Nucleus accumbens (tissue), 56 donors: ENCODE results near the gene GPSM1.
"Not testable (repeated sequence)": the region's sequence is repeated elsewhere in the genome, so short reads cannot be mapped to it uniquely, and the experiment has no call there.

Experiments used
- DNase-seq, 56 donors: peaks; one replicate each; lab custom pipeline; 2025; lab: John Stamatoyannopoulos, UW

The GPSM1 gene

DNA sequence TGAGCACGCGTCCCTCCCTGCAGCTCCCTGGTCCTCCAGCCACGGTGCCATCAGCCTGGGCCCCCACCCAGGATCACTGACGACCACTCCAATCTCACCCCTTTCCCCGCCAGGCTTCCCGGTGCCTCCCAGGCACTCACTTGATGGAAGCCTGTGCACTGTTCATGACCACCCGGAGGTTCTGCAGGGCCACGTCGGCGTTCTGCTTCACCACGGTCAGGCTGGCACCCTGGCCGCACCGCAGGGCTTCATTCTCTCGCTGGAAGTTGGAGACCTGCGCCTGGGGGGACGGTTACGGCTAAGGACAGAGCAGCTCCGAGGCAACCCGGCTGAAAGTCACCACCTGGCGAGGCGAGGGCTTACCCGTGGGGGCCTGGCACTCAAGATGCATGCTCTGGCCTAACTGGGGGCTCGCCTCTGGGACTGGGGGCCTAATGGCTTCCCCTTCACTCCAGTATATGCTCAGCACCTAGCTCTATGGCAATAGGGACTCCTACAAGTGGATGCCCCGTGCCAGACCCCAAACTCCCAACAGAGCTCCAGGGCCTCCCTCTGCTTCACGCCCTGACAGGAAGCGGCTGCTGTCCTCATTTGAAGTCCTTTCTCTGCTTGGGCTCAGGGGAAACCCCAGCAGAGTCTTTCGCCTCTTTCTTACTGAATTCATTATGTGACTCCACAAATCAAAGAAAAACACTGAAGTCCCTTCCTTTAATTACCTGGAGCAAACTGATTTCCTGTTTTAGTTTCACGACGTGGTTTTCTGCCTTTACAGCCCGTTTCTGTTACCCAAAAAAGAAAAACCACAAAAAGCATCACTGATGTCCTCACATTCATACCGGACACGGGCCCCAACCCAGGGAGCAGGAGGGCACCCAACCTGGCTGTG is 76.8 kb downstream of the GPSM1 start:
- no peak for DNase-seq

DNA sequence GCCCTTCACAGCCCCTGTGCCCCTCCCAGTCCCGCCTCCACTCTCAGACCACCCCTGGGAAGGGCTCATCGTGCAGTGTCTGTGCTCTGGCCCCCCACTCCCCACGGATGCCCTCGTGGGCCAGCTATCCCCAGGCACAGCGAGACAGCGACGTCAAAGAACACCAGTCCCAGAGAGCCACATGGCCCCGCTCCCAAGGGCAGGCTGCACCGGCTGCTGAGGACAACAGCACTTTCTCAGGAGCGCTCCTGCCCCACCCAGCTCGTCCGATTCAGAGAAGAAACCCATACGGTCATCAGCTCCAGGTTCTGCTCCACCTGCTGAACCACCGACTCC is 77.4 kb downstream of the GPSM1 start:
- DNase-seq = no peak

DNA sequence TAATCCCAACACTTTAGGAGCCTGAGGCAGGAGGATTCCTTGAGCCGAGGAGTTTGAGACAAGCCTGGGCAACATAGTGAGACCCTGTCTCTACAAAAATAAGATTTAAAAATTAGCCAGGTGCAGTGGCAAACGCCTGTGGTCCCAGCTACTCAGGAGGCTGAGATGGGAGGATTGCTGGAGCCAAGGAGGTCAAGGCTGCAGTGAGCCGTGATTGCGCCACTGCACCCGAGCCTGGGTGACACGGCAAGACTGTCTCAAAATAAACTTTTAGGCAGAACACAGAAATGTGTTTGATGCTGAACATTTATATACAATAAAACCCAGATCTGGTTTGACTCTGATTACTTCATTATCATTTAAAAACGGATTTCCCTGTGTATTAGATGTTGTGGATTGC is 78.1 kb downstream of the GPSM1 start:
- no peak for DNase-seq

DNA sequence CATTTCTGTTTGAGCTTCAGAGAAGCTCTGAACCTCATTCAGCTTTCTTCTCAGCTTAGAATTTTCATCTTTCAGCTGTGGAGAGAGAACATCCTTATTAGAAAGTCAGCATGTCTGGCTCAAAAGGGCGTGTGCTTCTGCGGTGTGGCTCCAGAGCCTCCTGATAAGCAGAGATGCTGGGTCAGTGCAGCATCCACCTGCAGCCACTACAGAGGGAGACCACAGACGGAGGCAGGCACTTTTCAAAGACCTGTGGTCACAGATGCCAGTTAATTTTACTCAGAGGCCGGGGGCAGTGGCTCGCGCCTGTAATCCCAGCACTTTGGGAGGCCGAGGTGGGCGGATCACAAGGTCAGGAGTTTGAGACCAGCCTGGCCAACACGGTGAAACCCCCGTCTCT is 78.6 kb downstream of the GPSM1 start:
- DNase-seq = not testable (repeated sequence)

DNA sequence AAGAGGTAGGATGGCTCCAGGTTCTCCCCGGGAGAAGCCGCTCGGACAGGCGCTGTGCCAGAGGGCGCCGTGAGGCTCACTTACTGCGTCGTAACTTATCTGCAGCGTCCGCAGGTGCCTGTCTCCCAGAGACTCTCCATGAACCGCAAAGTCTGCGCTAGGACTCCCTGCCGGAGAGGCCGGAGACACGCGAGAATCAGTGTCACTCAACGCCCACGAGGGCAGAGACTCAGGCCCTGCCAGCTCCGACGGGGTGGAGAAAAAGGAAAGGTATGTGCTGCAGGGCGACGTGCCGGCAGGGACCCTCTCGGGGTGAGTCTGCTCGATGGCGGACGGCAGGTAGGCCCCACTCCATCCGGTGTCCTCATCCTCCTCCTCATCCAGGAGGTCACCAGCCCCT is 79.7 kb downstream of the GPSM1 start:
- DNase-seq = not testable (repeated sequence)

DNA sequence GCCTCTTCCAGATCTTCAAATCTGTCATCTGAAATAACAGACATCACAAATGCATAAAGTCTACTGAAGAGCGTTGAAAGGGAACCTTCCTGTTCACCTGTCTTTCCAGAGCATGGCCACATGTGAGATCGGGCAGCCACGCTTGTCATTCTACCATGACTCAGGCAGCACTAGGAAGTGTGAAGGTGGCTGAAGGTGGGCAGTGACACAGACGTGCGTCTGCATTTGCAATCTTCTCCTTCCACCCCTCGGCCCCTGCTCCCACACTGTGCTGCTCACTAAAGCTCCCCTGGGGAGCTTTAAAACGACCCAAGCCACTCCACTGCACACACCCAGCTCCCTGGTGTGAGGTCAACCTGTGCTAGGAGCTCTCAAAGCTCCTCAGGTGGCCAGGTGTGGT is 80.6 kb downstream of the GPSM1 start:
- DNase-seq = peak in 3 of 56 donors; percentile 2 to 12 (median 3)
